Metanephros (tissue), 1 donor: ENCODE measurements around the gene FAM209B. TPM values are rescaled to one million over a fixed set of nuclear protein-coding genes. Genes with fewer than 3 reads are reported as not detected.

ENCODE experiments used
- total RNA-seq: library from RNA; depleted of rRNA; stranded (reverse); fragments of >200 nt; gene quantifications from one replicate; pipeline ENCODE4 v1.2.3, GENCODE V29; 2014

FAM209B gene, protein sequence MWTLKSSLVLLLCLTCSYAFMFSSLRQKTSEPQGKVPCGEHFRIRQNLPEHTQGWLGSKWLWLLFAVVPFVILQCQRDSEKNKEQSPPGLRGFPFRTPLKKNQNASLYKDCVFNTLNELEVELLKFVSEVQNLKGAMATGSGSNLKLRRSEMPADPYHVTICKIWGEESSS
- not detected for total RNA-seq

DNA sequence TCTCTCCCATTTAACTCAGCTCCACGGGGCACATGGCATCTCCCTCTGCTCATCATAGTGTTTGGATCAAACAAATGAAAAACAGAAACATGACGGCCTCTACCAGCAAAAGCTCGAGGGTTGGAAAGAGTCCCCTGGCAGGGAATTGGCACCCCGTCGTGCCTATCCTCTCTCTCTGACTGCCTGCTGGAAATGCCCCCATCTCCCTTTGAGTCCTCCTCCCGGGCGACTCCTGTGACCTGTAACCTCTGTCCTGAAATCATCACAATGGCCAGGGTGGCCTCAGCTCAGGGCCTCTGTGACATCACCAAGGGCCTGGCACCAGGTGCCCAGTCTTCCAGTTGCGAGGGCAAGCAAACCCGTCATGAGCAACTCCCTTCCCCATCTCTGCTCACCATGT lies at the start of gene FAM209B:
FAM209B (plus strand) TSS at position 301 of the 400 bp plus-strand sequence; CDS start at position 397, 96 bp downstream.

DNA sequence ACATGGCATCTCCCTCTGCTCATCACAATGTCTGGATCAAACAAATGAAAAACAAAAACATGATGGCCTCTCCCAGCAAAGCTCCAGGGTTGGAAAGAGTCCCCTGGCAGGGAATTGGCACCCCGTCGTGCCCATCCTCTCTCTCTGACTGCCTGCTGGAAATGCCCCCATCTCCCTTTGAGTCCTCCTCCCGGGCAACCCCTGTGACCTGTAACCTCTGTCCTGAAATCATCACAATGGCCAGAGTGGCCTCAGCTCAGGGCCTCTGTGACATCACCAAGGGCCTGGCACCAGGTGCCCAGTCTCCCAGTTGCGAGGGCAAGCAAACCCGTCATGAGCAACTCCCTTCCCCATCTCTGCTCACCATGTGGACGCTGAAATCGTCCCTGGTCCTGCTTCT lies 8.6 kb upstream of the FAM209B start, which contains the start of gene FAM209A:
FAM209A (plus strand) TSS at position 301 of the 400 bp plus-strand sequence; CDS start at position 366, 65 bp downstream.

Other genes with a start within 250 kb of the FAM209B start
- gene FAM210B, start 174.3 kb upstream of the FAM209B start, total RNA-seq: 39.1 TPM
- gene AURKA, start 141.0 kb upstream of the FAM209B start, total RNA-seq: 9.2 TPM
- 50.3 TPM for gene CSTF1, start 140.6 kb upstream of the FAM209B start, total RNA-seq
- gene CASS4, start 121.0 kb upstream of the FAM209B start, total RNA-seq: 4.1 TPM
- 57.2 TPM for gene RTF2, start 64.6 kb upstream of the FAM209B start, total RNA-seq
- not detected for gene FAM209A, start 8.5 kb upstream of the FAM209B start, total RNA-seq
- gene TFAP2C, start 96.1 kb downstream of the FAM209B start, total RNA-seq: 1.2 TPM